Stimulated activated CD4-positive, alpha-beta T cell treated with anti-CD3 and anti-CD28 coated beads, Interleukin-1b, Interleukin-23, amount 100 ng/mL, for 1 hour (primary cell): ENCODE data around the gene NOXRED1.

Source experiments
- DNase-seq, 2 donors: peaks; one replicate each; pipeline ENCODE4 v3.0.0-alpha.2; 2020; ENCODE audit warnings: low read depth in 2 of 2

Gene NOXRED1

DNA sequence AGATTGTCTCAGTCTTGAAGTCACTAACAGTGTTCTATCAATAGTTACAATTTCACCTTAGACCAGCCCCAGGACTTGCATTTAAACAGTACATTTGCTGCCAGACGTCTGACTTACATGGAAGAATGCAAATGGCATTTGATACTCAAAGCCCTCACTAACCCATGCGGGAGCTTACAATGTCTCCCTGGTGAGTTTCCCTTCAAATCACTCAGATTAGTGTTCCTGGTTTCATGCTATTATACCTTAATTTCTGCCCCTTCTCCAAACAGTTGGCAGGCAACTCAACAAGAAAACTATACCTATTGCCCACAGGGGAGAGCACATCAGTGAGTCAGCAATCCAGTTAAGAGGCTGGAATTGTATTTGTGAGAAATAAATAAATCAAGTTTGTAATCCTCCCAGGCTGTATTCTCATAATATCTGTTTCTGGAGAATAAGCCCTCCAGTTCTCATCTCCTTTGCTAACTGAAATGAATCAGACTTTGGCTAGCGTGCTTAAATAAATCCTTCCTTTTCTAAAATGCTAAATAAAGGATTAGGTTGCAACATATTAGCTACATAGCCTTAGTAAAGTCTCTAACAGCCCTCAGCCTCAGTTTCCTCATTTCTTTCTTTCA is 78.8 kb downstream of the NOXRED1 start:
- no peak for DNase-seq
